ENCODE results near the gene CD7.

Gene CD7

GRCh38 chr17:82302568-82302963 lies 14.8 kb downstream of the CD7 start:
- Histone ChIP-seq H3K27me3 (ENCODE audit: low read length) (no peaks in the 10 kb centered on the region), H3K27ac (ENCODE audit: low read depth, low read length) (no peak overlapping the region), H3F3A (ENCODE audit: insufficient read depth) (no peaks in the 10 kb centered on the region), H3K9ac (ENCODE audit: low read length) (no peak overlapping the region), H3K9me3 (ENCODE audit: insufficient read depth, low read length) (no peaks in the 10 kb centered on the region), H2AFZ (ENCODE audit: low read depth, low read length, severe bottlenecking) (no peak overlapping the region), H3K36me3 (ENCODE audit: low read length) (no peaks in the 10 kb centered on the region), H3K4me3 (ENCODE audit: insufficient read depth, low read length, poor library complexity, severe bottlenecking) (no peak overlapping the region), H4K20me1 (ENCODE audit: low read depth, low read length) (no peaks in the 10 kb centered on the region), H3K9me2 (replicated peaks; ENCODE audit: insufficient read depth, low read length) (no peaks in the 10 kb centered on the region), H3K4me2 (ENCODE audit: low read depth, low read length, poor library complexity, severe bottlenecking) (no peak overlapping the region), H3K79me2 (ENCODE audit: insufficient read depth, low read length) (no peaks in the 10 kb centered on the region)
- TF ChIP-seq CTCF (IDR thresholded peaks at IDR 0.05; ENCODE audit: insufficient read depth, low read length, poor library complexity, severe bottlenecking) (no peak), EZH2phosphoT487 (conservative IDR thresholded peaks at IDR 0.05; ENCODE audit: low read length) (no peak)

DNA sequence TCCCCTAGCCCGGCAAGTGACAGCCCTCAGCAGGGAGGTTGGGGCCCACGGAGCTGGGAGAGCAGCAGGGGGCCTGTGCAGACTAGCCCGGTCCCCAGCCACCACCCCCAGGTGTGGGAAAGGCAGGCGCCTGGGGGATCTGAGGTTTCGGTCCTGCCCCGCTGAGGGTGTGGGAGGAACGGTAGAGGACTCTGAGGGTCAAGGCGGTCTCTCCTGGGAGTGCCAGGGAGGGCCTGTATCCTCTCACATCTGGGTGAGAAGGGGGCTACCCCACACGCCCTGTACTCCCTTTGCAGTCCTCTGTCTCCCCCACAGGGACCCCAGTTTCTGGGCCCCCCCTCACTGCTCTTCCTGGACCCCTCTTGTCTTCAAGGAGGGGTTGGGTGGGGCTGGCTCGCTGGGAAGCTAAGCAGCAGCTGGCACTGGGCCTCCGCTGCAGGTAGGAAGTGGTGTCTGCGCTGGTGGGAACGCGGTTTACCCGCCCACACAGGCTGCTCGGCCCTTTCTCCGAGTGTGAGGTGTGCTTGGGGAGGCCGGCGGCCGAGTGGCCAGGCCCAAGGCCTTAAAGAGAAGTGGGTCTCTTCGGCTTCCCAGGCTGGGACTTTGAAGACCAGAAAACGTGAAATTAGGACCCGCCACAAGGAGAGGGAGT lies 15.4 kb downstream of the CD7 start:
- H3K4me2 ChIP-seq (ENCODE audit: low read depth, low read length, poor library complexity, severe bottlenecking), result no peak overlapping the region
- no peaks in the 10 kb centered on the region for H3K9me2 ChIP-seq (replicated peaks; ENCODE audit: insufficient read depth, low read length)
- H3K9me3 ChIP-seq (ENCODE audit: insufficient read depth, low read length), result no peaks in the 10 kb centered on the region
- no peak overlapping the region for H2AFZ ChIP-seq (ENCODE audit: low read depth, low read length, severe bottlenecking)
- no peak overlapping the region for H3K27ac ChIP-seq (ENCODE audit: low read depth, low read length)
- H4K20me1 ChIP-seq (ENCODE audit: low read depth, low read length), result no peaks in the 10 kb centered on the region
- TF ChIP-seq EZH2phosphoT487 (conservative IDR thresholded peaks at IDR 0.05; ENCODE audit: low read length) (no peak), CTCF (IDR thresholded peaks at IDR 0.05; ENCODE audit: insufficient read depth, low read length, poor library complexity, severe bottlenecking) (no peak)
- no peaks in the 10 kb centered on the region for H3K79me2 ChIP-seq (ENCODE audit: insufficient read depth, low read length)
- H3K9ac ChIP-seq (ENCODE audit: low read length), result no peak overlapping the region
- no peaks in the 10 kb centered on the region; the same call in 1 of the 2 replicates for H3F3A ChIP-seq (ENCODE audit: insufficient read depth)
- no peak overlapping the region for H3K4me3 ChIP-seq (ENCODE audit: insufficient read depth, low read length, poor library complexity, severe bottlenecking)
- no peaks in the 10 kb centered on the region for H3K36me3 ChIP-seq (ENCODE audit: low read length)
- H3K27me3 ChIP-seq (ENCODE audit: low read length), result no peaks in the 10 kb centered on the region

GRCh38 chr17:82301300-82301915 lies 16.0 kb downstream of the CD7 start:
- peaks cover 3% of the 10 kb centered on the region; the same call in 1 of the 2 replicates for H3F3A ChIP-seq (ENCODE audit: insufficient read depth)
- H3K79me2 ChIP-seq (ENCODE audit: insufficient read depth, low read length), result no peaks in the 10 kb centered on the region
- H4K20me1 ChIP-seq (ENCODE audit: low read depth, low read length), result no peaks in the 10 kb centered on the region
- no peaks in the 10 kb centered on the region for H3K36me3 ChIP-seq (ENCODE audit: low read length)
- H3K27ac ChIP-seq (ENCODE audit: low read depth, low read length), result no peak overlapping the region
- no peak overlapping the region for H3K4me2 ChIP-seq (ENCODE audit: low read depth, low read length, poor library complexity, severe bottlenecking)
- no peak overlapping the region for H3K9ac ChIP-seq (ENCODE audit: low read length)
- no peaks in the 10 kb centered on the region for H3K9me3 ChIP-seq (ENCODE audit: insufficient read depth, low read length)
- TF ChIP-seq EZH2phosphoT487 (conservative IDR thresholded peaks at IDR 0.05; ENCODE audit: low read length), result no peak
- no peak overlapping the region for H2AFZ ChIP-seq (ENCODE audit: low read depth, low read length, severe bottlenecking)
- no peaks in the 10 kb centered on the region for H3K27me3 ChIP-seq (ENCODE audit: low read length)
- no peak overlapping the region for H3K4me3 ChIP-seq (ENCODE audit: insufficient read depth, low read length, poor library complexity, severe bottlenecking)
- no peaks in the 10 kb centered on the region for H3K9me2 ChIP-seq (replicated peaks; ENCODE audit: insufficient read depth, low read length)

DNA sequence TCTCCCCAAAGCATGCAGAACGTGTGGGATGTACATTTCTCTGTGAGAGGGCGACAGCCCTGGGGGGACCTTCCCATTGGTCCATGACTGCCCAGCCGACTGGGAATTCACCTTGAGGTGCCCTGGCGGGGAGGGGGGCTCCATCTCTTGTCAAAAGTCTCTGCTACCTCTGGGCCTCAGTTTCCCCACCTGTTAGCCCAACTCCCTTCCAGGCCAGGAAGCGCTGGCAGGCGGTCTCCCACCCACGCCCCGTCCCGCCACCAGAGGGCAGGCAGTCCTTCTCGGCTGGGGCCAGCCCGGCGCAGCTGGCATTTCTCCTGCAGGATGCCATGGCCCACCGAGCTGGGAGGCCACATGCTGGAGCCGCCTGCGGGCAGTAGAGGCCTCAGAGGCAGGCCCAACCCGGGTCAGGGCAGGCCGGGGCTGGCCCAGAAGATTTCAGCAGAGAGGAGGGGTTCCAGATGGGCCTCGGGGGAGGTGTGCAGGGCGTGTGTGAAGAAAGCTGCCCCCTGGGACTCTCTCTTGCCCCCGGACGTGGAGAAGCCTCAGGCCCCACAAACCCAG lies 16.6 kb downstream of the CD7 start:
- Histone ChIP-seq H3K9me2 (replicated peaks; ENCODE audit: insufficient read depth, low read length) (no peaks in the 10 kb centered on the region), H3K9ac (ENCODE audit: low read length) (no peak overlapping the region), H4K20me1 (ENCODE audit: low read depth, low read length) (no peaks in the 10 kb centered on the region), H3K4me2 (ENCODE audit: low read depth, low read length, poor library complexity, severe bottlenecking) (no peak overlapping the region), H3K9me3 (ENCODE audit: insufficient read depth, low read length) (no peaks in the 10 kb centered on the region), H3K79me2 (ENCODE audit: insufficient read depth, low read length) (no peaks in the 10 kb centered on the region), H2AFZ (ENCODE audit: low read depth, low read length, severe bottlenecking) (no peak overlapping the region), H3F3A (ENCODE audit: insufficient read depth) (peaks cover 3% of the 10 kb centered on the region; the same call in 1 of the 2 replicates), H3K27ac (ENCODE audit: low read depth, low read length) (no peak overlapping the region), H3K4me3 (ENCODE audit: insufficient read depth, low read length, poor library complexity, severe bottlenecking) (no peak overlapping the region), H3K36me3 (ENCODE audit: low read length) (no peaks in the 10 kb centered on the region), H3K27me3 (ENCODE audit: low read length) (no peaks in the 10 kb centered on the region)
- peak; percentile 68 for TF ChIP-seq CTCF (IDR thresholded peaks at IDR 0.05; ENCODE audit: insufficient read depth, low read length, poor library complexity, severe bottlenecking)
- TF ChIP-seq EZH2phosphoT487 (conservative IDR thresholded peaks at IDR 0.05; ENCODE audit: low read length), result no peak

Data from SU-DHL-6 (cell line).